Fibroblast of skin of right biceps (primary cell): ENCODE measurements around the gene AFM.
A peak's percentile ranks its signal among the peaks of the same experiment; 100 is the strongest.
"Not testable (repeated sequence)": the region's sequence is repeated elsewhere in the genome, so short reads cannot be mapped to it uniquely, and the experiment has no call there.

ENCODE experiments used
- DNase-seq: peaks from one replicate; pipeline ENCODE4 v3.0.0-alpha.2; 2013

The AFM gene

GRCh38 chr4:73518340-73518739 lies 36.8 kb downstream of the AFM start:
- DNase-seq: no peak

- DNase-seq: peak; percentile 91
These were observed 39.3 kb downstream of the AFM start for GRCh38 chr4:73520821-73521220.

GRCh38 chr4:73523126-73523525 lies 41.6 kb downstream of the AFM start:
- no peak for DNase-seq

GRCh38 chr4:73525611-73526010 lies 44.1 kb downstream of the AFM start:
- no peak for DNase-seq

GRCh38 chr4:73527196-73527595 lies 45.7 kb downstream of the AFM start:
- no peak for DNase-seq

GRCh38 chr4:73528171-73528570 lies 46.6 kb downstream of the AFM start:
- DNase-seq: no peak

GRCh38 chr4:73533515-73534422 lies 52.2 kb downstream of the AFM start:
- no peak for DNase-seq

GRCh38 chr4:73538162-73538561 lies 56.6 kb downstream of the AFM start:
- no peak for DNase-seq

GRCh38 chr4:73539386-73539785 lies 57.8 kb downstream of the AFM start:
- peak; percentile 43 for DNase-seq

- DNase-seq: peak; percentile 32
These were observed 59.3 kb downstream of the AFM start for GRCh38 chr4:73540826-73541225.

- no peak for DNase-seq
These were observed 59.7 kb downstream of the AFM start for GRCh38 chr4:73541251-73541650.

GRCh38 chr4:73544620-73545019 lies 63.1 kb downstream of the AFM start:
- no peak for DNase-seq

- not testable (repeated sequence) for DNase-seq
These were observed 69.3 kb downstream of the AFM start for GRCh38 chr4:73550865-73551264.
